Endothelial cell of umbilical vein (primary cell): ENCODE data around the gene DEFB129. TPM values are rescaled to one million over a fixed set of nuclear protein-coding genes. Genes with fewer than 3 reads are reported as not detected.
A peak's percentile ranks its signal among the peaks of the same experiment; 100 is the strongest.

Experiments
- BruUV-seq: library from RNA; stranded (reverse); fragments of 400-500 nt; replicated peaks from 2 replicates; lab custom pipeline; 2021; lab: Mats Ljungman, UMichigan
- CTCF ChIA-PET: fragments of 300-600, 350-600 bp; sonication (Branson Sonifier 250); formaldehyde crosslinking; loops from one replicate; lab custom pipeline; 2021; ENCODE audit warnings: antibody characterized with exemption, inconsistent platforms; lab: Charles Lee
- POLR2A ChIA-PET: fragments of 300-600, 350-600 bp; sonication (Branson Sonifier 250); formaldehyde crosslinking; loops from one replicate; lab custom pipeline; 2021; ENCODE audit warnings: antibody characterized with exemption, inconsistent platforms; lab: Charles Lee
- DNase-seq: peaks from one replicate; pipeline ENCODE4 v3.0.0-alpha.2; 2011; ENCODE audit warnings: low read depth, low spot score
- FAIRE-seq: peaks from 2 replicates; lab custom pipeline; 2011; peaks lifted over from hg19 to GRCh38; lab: Jason Lieb, UNC
- H2AFZ ChIP-seq: 2 replicates; pipeline ENCODE4 v1.6.0; 2012; ENCODE audit warnings: low read depth, low read length, control low read depth, inconsistent platforms
- H3K27ac ChIP-seq: 2 replicates; pipeline ENCODE4 v1.5.1; 2011; ENCODE audit warnings: low read depth, mild to moderate bottlenecking, control low read depth, low read length, moderate library complexity; ENCODE audit not compliant: insufficient read depth
- H3K27me3 ChIP-seq, 2 experiments: 2 replicates each; pipeline versions ENCODE4 v1.6.0 to v1.6.1; 2011; ENCODE audit warnings: low read length in 2 of 2, mixed read lengths in 1 of 2; ENCODE audit not compliant: control insufficient read depth in 2 of 2, insufficient read depth in 2 of 2
- H3K36me3 ChIP-seq, 2 experiments: 2 replicates in 1 of 2; 3 replicates in 1 of 2; pipeline ENCODE4 v1.5.1; 2011; ENCODE audit warnings: low read length in 2 of 2, mild to moderate bottlenecking in 1 of 2, moderate library complexity in 1 of 2; ENCODE audit not compliant: control insufficient read depth in 2 of 2, insufficient read depth in 2 of 2; ENCODE audit errors: extremely low read depth in 1 of 2
- H3K4me1 ChIP-seq: 3 replicates; pipeline ENCODE4 v1.5.1; 2011; ENCODE audit warnings: mild to moderate bottlenecking, low read length; ENCODE audit not compliant: control insufficient read depth, insufficient read depth; ENCODE audit errors: extremely low read depth
- H3K4me2 ChIP-seq: 2 replicates; pipeline ENCODE4 v1.6.1; 2011; ENCODE audit warnings: low read length, control low read depth, mixed read lengths; ENCODE audit not compliant: insufficient read depth
- H3K4me3 ChIP-seq, 3 experiments: fragments of 200-600 bp in 1 of 3; sonication (generic), shearing (Covaris generic) in 1 of 3; replicated peaks in 1 of 3; 2 replicates each; pipeline ENCODE4 v1.5.1; 2011 to 2016; ENCODE audit warnings: control low read depth in 3 of 3, low read length in 3 of 3, mild to moderate bottlenecking in 2 of 3, inconsistent platforms in 1 of 3, low read depth in 1 of 3, moderate library complexity in 1 of 3; ENCODE audit not compliant: insufficient read depth in 1 of 3
- H3K79me2 ChIP-seq: 2 replicates; pipeline ENCODE4 v1.6.0; 2012; ENCODE audit warnings: low read length, inconsistent platforms; ENCODE audit not compliant: control insufficient read depth, insufficient read depth
- H3K9ac ChIP-seq: replicated peaks from 2 replicates; pipeline ENCODE3; 2011; ENCODE audit warnings: low read length, control low read depth; ENCODE audit not compliant: insufficient read depth; ENCODE audit errors: extremely low read depth
- H3K9me1 ChIP-seq: replicated peaks from 3 replicates; pipeline ENCODE4 v1.6.0; 2011; ENCODE audit warnings: mild to moderate bottlenecking, low read length; ENCODE audit not compliant: control insufficient read depth, insufficient read depth; ENCODE audit errors: extremely low read depth
- H3K9me3 ChIP-seq: replicated peaks from 2 replicates; pipeline ENCODE4 v1.5.1; 2012; ENCODE audit warnings: low read length, inconsistent platforms; ENCODE audit not compliant: control insufficient read depth, insufficient read depth
- H4K20me1 ChIP-seq: replicated peaks from 2 replicates; pipeline ENCODE3; 2011; ENCODE audit warnings: mild to moderate bottlenecking, low read length; ENCODE audit not compliant: control insufficient read depth, insufficient read depth; ENCODE audit errors: extremely low read depth
- EZH2 ChIP-seq: IDR thresholded peaks from 2 replicates; pipeline ENCODE4 v1.6.1; 2012; ENCODE audit warnings: borderline replicate concordance, low read depth, mild to moderate bottlenecking, moderate library complexity, low read length, inconsistent platforms; ENCODE audit not compliant: severe bottlenecking
- FOS ChIP-seq: IDR thresholded peaks from 2 replicates; pipeline ENCODE4 v1.6.1; 2011; ENCODE audit warnings: mild to moderate bottlenecking, low read length, moderate library complexity, borderline replicate concordance; ENCODE audit not compliant: insufficient read depth
- GATA2 ChIP-seq: IDR thresholded peaks from 2 replicates; pipeline ENCODE4 v1.7.0; 2011; ENCODE audit warnings: low read depth, mild to moderate bottlenecking, moderate library complexity, mixed read lengths, low read length; ENCODE audit not compliant: insufficient read length, insufficient read depth
- JUN ChIP-seq: IDR thresholded peaks from 2 replicates; pipeline ENCODE4 v1.6.1; 2011; ENCODE audit warnings: borderline replicate concordance, low read depth; ENCODE audit not compliant: insufficient read length, insufficient read depth
- MYC ChIP-seq: IDR thresholded peaks from one replicate; pipeline ENCODE4 v1.6.1; 2011; ENCODE audit warnings: mild to moderate bottlenecking, low read depth, low read length
- POLR2A ChIP-seq: IDR thresholded peaks from 2 replicates; pipeline ENCODE4 v1.6.1; 2012; ENCODE audit warnings: low read depth, mild to moderate bottlenecking, control low read depth, low read length
- POLR2AphosphoS5 ChIP-seq: IDR thresholded peaks from 2 replicates; pipeline ENCODE4 v1.6.1; 2012; ENCODE audit warnings: low read depth, mild to moderate bottlenecking, control low read depth, low read length, moderate library complexity; ENCODE audit not compliant: insufficient read depth
- dilution Hi-C: fragments of 300-500 bp; cut with MboI; formaldehyde crosslinking; loops from one replicate; pipeline ENCODE4 v1.15.0; 2019; ENCODE audit warnings: low sequenced_read_pairs; ENCODE audit not compliant: extremely low pct_ligation_motif_present
- intact Hi-C: fragments of 100-400 bp; cut with micrococcal nuclease; formaldehyde crosslinking; loops from one replicate; pipeline ENCODE4 v1.10.0; 2022
- polyA plus RNA-seq, 4 experiments: library from polyadenylated mRNA; depleted of rRNA in 3 of 4; stranded (reverse) in 3 of 4; unstranded in 1 of 4; fragments of >200 nt; gene quantifications; 2 replicates each; pipeline versions ENCODE4 v1.2.1 to v1.2.3, GENCODE V29; 2011 to 2012; ENCODE audit warnings: missing spikeins in 1 of 4
- total RNA-seq: library from RNA; stranded (reverse); gene quantifications from 2 replicates; pipeline ENCODE4 v1.2.3, GENCODE V29; 2021
- TF ChIP-seq, protein P1 (sequence below), 2 donors: IDR thresholded peaks; 1 replicate in 1 of 2; 2 replicates in 1 of 2; pipeline ENCODE4 v1.5.1; 2011; ENCODE audit warnings: low read length in 2 of 2, mild to moderate bottlenecking in 2 of 2, moderate library complexity in 2 of 2, control low read depth in 1 of 2, inconsistent platforms in 1 of 2, low read depth in 1 of 2; ENCODE audit not compliant: insufficient read depth in 1 of 2; ENCODE audit errors: extremely low read depth in 1 of 2

DEFB129 gene
- total and polyA plus RNA-seq, 2 donors (not counting 3 experiments of a cell fraction or from before 2014, with no cell fraction given) = not detected

DNA sequence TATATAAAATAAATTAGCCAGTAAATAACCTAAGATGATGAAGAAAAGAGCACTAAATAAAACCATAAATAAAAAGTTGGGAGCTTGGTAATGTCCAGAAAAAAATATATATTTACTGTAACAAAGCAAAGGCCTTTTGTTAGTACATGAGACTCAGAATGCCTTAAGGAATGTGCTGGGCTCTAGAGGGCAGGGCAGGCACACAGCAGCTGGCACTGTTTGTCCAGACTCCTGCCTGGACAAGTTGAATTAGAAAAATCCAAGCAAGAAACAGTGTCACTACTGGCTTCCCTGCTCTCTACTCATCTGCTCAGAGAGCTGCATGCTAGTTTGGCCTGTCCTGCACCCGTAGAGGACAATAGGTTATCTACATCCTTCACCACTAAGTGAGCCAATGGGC is 8.8 kb downstream of the DEFB129 start:
- Histone ChIP-seq H3K4me2 (no peak overlapping the region), H3K79me2 (no peaks in the 10 kb centered on the region), H2AFZ (no peak overlapping the region), H3K27me3 (peaks cover 0 to 4% of the 10 kb centered on the region in 2 experiments), H3K4me1 (no peaks in the 10 kb centered on the region), H4K20me1 (no peaks in the 10 kb centered on the region), H3K4me3 (no peak overlapping the region), H3K9ac (no peak overlapping the region), H3K9me1 (no peaks in the 10 kb centered on the region), H3K9me3 (no peaks in the 10 kb centered on the region), H3K27ac (no peak overlapping the region), H3K36me3 (no peaks in the 10 kb centered on the region)
- ChIA-PET CTCF (interaction anchor here (0.6 to 1.8 kb wide), 7 partner anchors 8 to 503 kb away, joined by 3 to 7 read pairs (median 3); no protein-coding TSS in a partner anchor), POLR2A (no interaction called here)
- TF ChIP-seq, protein P1, sequence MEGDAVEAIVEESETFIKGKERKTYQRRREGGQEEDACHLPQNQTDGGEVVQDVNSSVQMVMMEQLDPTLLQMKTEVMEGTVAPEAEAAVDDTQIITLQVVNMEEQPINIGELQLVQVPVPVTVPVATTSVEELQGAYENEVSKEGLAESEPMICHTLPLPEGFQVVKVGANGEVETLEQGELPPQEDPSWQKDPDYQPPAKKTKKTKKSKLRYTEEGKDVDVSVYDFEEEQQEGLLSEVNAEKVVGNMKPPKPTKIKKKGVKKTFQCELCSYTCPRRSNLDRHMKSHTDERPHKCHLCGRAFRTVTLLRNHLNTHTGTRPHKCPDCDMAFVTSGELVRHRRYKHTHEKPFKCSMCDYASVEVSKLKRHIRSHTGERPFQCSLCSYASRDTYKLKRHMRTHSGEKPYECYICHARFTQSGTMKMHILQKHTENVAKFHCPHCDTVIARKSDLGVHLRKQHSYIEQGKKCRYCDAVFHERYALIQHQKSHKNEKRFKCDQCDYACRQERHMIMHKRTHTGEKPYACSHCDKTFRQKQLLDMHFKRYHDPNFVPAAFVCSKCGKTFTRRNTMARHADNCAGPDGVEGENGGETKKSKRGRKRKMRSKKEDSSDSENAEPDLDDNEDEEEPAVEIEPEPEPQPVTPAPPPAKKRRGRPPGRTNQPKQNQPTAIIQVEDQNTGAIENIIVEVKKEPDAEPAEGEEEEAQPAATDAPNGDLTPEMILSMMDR (IDR thresholded peaks at IDR 0.05; ENCODE audit: extremely low read depth in 1 of 2, insufficient read depth in 1 of 2, low read depth in 1 of 2, low read length in 2 of 2) = peak in 1 of 2 donors; percentile 21
- TF ChIP-seq GATA2 = no peak
- no peak for TF ChIP-seq FOS
- intact Hi-C loops (no loop called here), dilution Hi-C loops (no loop called here)
- no TSS peak for BruUV-seq
- peak; percentile 16 for DNase-seq
- FAIRE-seq = no peak

- no peak overlapping the region for H3K27ac ChIP-seq
- H3K4me1 ChIP-seq = no peaks in the 10 kb centered on the region
- H3K36me3 ChIP-seq = no peaks in the 10 kb centered on the region
- ChIA-PET CTCF (interaction anchor here (0.9 to 1.8 kb wide), 3 partner anchors 25 to 93 kb away, joined by 3 to 4 read pairs (median 4); no protein-coding TSS in a partner anchor), POLR2A (no interaction called here)
- DNase-seq (no peak), FAIRE-seq (no peak)
- intact Hi-C loops = no loop called here
- no peak overlapping the region for H3K4me3 ChIP-seq
- H3K9me1 ChIP-seq = peaks cover 3% of the 10 kb centered on the region
- TF ChIP-seq POLR2A (no peak), EZH2 (no peak), GATA2 (no peak), POLR2AphosphoS5 (no peak), MYC (no peak), JUN (no peak)
- TF ChIP-seq, protein P1 (IDR thresholded peaks at IDR 0.05; ENCODE audit: extremely low read depth in 1 of 2, insufficient read depth in 1 of 2, low read depth in 1 of 2, low read length in 2 of 2) = no peak
- dilution Hi-C loops = no loop called here
- no peak overlapping the region for H2AFZ ChIP-seq
- H3K9me3 ChIP-seq = no peaks in the 10 kb centered on the region
- no peaks in the 10 kb centered on the region for H4K20me1 ChIP-seq
- H3K79me2 ChIP-seq = no peaks in the 10 kb centered on the region
- no TSS peak for BruUV-seq
- H3K9ac ChIP-seq = no peak overlapping the region
- H3K27me3 ChIP-seq = peaks cover 7 to 10% of the 10 kb centered on the region in 2 experiments
- no peak overlapping the region for H3K4me2 ChIP-seq
Observed at GRCh38 chr20:237489-237888, 10.4 kb downstream of the DEFB129 start.
